ENCODE measurements around the gene TMPRSS9. TPM values are rescaled to one million over a fixed set of nuclear protein-coding genes. Genes with fewer than 3 reads are reported as not detected.

Gene TMPRSS9
- total RNA-seq, 1 experiment from 2014 or later: not detected

- H3K9ac ChIP-seq (ENCODE audit: low read length): no peak overlapping the region
- H3K9me3 ChIP-seq (ENCODE audit: low read length): no peaks in the 10 kb centered on the region
- intact Hi-C loops (cut with micrococcal nuclease): no loop called here
- H4K20me1 ChIP-seq (ENCODE audit: low read length): no peaks in the 10 kb centered on the region
- H3K27me3 ChIP-seq (ENCODE audit: low read length): no peaks in the 10 kb centered on the region
- TF ChIP-seq EZH2phosphoT487 (IDR thresholded peaks at IDR 0.05; ENCODE audit: borderline replicate concordance, low read length) (no peak), EZH2 (IDR thresholded peaks at IDR 0.05; ENCODE audit: low read length, unreplicated experiment) (no peak), CTCF (conservative IDR thresholded peaks at IDR 0.05; ENCODE audit: low read depth, low read length) (no peak)
- DNase-seq (no peak), ATAC-seq (no peak)
- H3F3A ChIP-seq (ENCODE audit: low read length, unreplicated experiment): no peaks in the 10 kb centered on the region
- POLR2A ChIA-PET (ENCODE audit: unreplicated experiment): no interaction called here
- H3K4me2 ChIP-seq (ENCODE audit: low read length): no peak overlapping the region
- no peaks in the 10 kb centered on the region for H3K9me2 ChIP-seq (replicated peaks; ENCODE audit: low read length)
- H3K27ac ChIP-seq (ENCODE audit: low read length): no peak overlapping the region
- BruUV-seq (replicated peaks): no TSS peak
- CTCF ChIA-PET: no interaction called here
- H3K36me3 ChIP-seq (ENCODE audit: low read depth, low read length): no peaks in the 10 kb centered on the region
- no peaks in the 10 kb centered on the region for H3K4me1 ChIP-seq (ENCODE audit: insufficient read depth, low read length)
- no peaks in the 10 kb centered on the region for H3K79me2 ChIP-seq (ENCODE audit: low read length)
- no peak overlapping the region for H2AFZ ChIP-seq (ENCODE audit: low read length)
- no peak overlapping the region for H3K4me3 ChIP-seq (ENCODE audit: low read length)
Measured at GRCh38 chr19:2353159-2353886, 6.7 kb upstream of the TMPRSS9 start.

- Histone ChIP-seq H4K20me1 (ENCODE audit: low read length) (no peaks in the 10 kb centered on the region), H3K4me1 (ENCODE audit: insufficient read depth, low read length) (no peaks in the 10 kb centered on the region), H3K9ac (ENCODE audit: low read length) (no peak overlapping the region), H2AFZ (ENCODE audit: low read length) (no peak overlapping the region), H3K27me3 (ENCODE audit: low read length) (peaks cover 4% of the 10 kb centered on the region; the same call in 1 of the 2 replicates), H3K9me2 (replicated peaks; ENCODE audit: low read length) (no peaks in the 10 kb centered on the region), H3K79me2 (ENCODE audit: low read length) (no peaks in the 10 kb centered on the region), H3K36me3 (ENCODE audit: low read depth, low read length) (no peaks in the 10 kb centered on the region), H3F3A (ENCODE audit: low read length, unreplicated experiment) (no peaks in the 10 kb centered on the region), H3K4me2 (ENCODE audit: low read length) (no peak overlapping the region), H3K27ac (ENCODE audit: low read length) (no peak overlapping the region), H3K9me3 (ENCODE audit: low read length) (no peaks in the 10 kb centered on the region), H3K4me3 (ENCODE audit: low read length) (no peak overlapping the region)
- intact Hi-C loops (cut with micrococcal nuclease): no loop called here
- ATAC-seq: no peak
- DNase-seq: no peak
- POLR2A ChIA-PET (ENCODE audit: unreplicated experiment): no interaction called here
- TF ChIP-seq EZH2phosphoT487 (IDR thresholded peaks at IDR 0.05; ENCODE audit: borderline replicate concordance, low read length) (no peak), CTCF (conservative IDR thresholded peaks at IDR 0.05; ENCODE audit: low read depth, low read length) (no peak), EZH2 (IDR thresholded peaks at IDR 0.05; ENCODE audit: low read length, unreplicated experiment) (no peak)
- BruUV-seq (replicated peaks): no TSS peak
- CTCF ChIA-PET: no interaction called here
Measured at GRCh38 chr19:2353887-2354592, 6.0 kb upstream of the TMPRSS9 start.

GRCh38 chr19:2354670-2355069 is 5.4 kb upstream of the TMPRSS9 start:
- Histone ChIP-seq H3K9ac (ENCODE audit: low read length) (no peak overlapping the region), H3K27me3 (ENCODE audit: low read length) (peaks cover 7% of the 10 kb centered on the region; the same call in 1 of the 2 replicates), H3K27ac (ENCODE audit: low read length) (no peak overlapping the region), H3K79me2 (ENCODE audit: low read length) (no peaks in the 10 kb centered on the region), H3K4me1 (ENCODE audit: insufficient read depth, low read length) (no peaks in the 10 kb centered on the region), H3K4me3 (ENCODE audit: low read length) (no peak overlapping the region), H3F3A (ENCODE audit: low read length, unreplicated experiment) (no peaks in the 10 kb centered on the region), H4K20me1 (ENCODE audit: low read length) (no peaks in the 10 kb centered on the region), H3K4me2 (ENCODE audit: low read length) (no peak overlapping the region), H2AFZ (ENCODE audit: low read length) (no peak overlapping the region), H3K9me2 (replicated peaks; ENCODE audit: low read length) (no peaks in the 10 kb centered on the region), H3K9me3 (ENCODE audit: low read length) (no peaks in the 10 kb centered on the region), H3K36me3 (ENCODE audit: low read depth, low read length) (no peaks in the 10 kb centered on the region)
- intact Hi-C loops (cut with micrococcal nuclease): no loop called here
- ChIA-PET CTCF (no interaction called here), POLR2A (ENCODE audit: unreplicated experiment) (no interaction called here)
- TF ChIP-seq EZH2 (IDR thresholded peaks at IDR 0.05; ENCODE audit: low read length, unreplicated experiment): no peak
- TF ChIP-seq CTCF (conservative IDR thresholded peaks at IDR 0.05; ENCODE audit: low read depth, low read length): no peak
- no peak for TF ChIP-seq EZH2phosphoT487 (IDR thresholded peaks at IDR 0.05; ENCODE audit: borderline replicate concordance, low read length)
- ATAC-seq (no peak), DNase-seq (no peak)
- BruUV-seq (replicated peaks): no TSS peak

Data from PC-3 (cell line).